SJCRH30 (cell line): ENCODE results near the gene SPRED2. TPM values are rescaled to one million over a fixed set of nuclear protein-coding genes. Genes with fewer than 3 reads are reported as not detected.
A peak's percentile ranks its signal among the peaks of the same experiment; 100 is the strongest.

ENCODE experiments used
- DNase-seq, 2 experiments: peaks; one replicate each; pipeline ENCODE4 v3.0.0-alpha.2; 2015 to 2020
- H3K27ac ChIP-seq: fragments of 250-450 bp; sonication (Bioruptor Pico); 2 replicates; pipeline ENCODE4 v1.5.1; 2020; ENCODE audit warnings: mild to moderate bottlenecking, moderate library complexity
- H3K27me3 ChIP-seq: fragments of 250-450 bp; sonication (Bioruptor Pico); 2 replicates; pipeline ENCODE4 v1.5.1; 2020; ENCODE audit warnings: mild to moderate bottlenecking, moderate library complexity
- H3K36me3 ChIP-seq: fragments of 250-450 bp; sonication (Bioruptor Pico); 2 replicates; pipeline ENCODE4 v1.5.1; 2020; ENCODE audit warnings: mild to moderate bottlenecking, moderate library complexity
- H3K4me1 ChIP-seq: fragments of 250-450 bp; sonication (Bioruptor Pico); 2 replicates; pipeline ENCODE4 v1.5.1; 2020; ENCODE audit warnings: mild to moderate bottlenecking, moderate library complexity
- H3K4me3 ChIP-seq: fragments of 250-450 bp; sonication (Bioruptor Pico); 2 replicates; pipeline ENCODE4 v1.5.1; 2020; ENCODE audit warnings: mild to moderate bottlenecking, moderate library complexity
- H3K9me3 ChIP-seq: fragments of 250-450 bp; sonication (Bioruptor Pico); replicated peaks from 2 replicates; pipeline ENCODE4 v1.5.1; 2020; ENCODE audit warnings: mild to moderate bottlenecking, moderate library complexity
- total RNA-seq: library from RNA; depleted of rRNA; stranded (reverse); fragments of >200 nt; shearing (Covaris generic); gene quantifications from 2 replicates; pipeline ENCODE4 v1.2.3, GENCODE V29; 2014

The SPRED2 gene
- total RNA-seq, 1 experiment from 2014 or later, result 20.8 TPM

GRCh38 chr2:65300761-65301711 lies 131.4 kb downstream of the SPRED2 start:
- H3K9me3 ChIP-seq, result no peaks in the 10 kb centered on the region
- H3K27me3 ChIP-seq, result no peaks in the 10 kb centered on the region
- H3K36me3 ChIP-seq, result 0 out of 2 replicates have a peak, but pooled peaks cover under 1% of the 10 kb centered on the region
- H3K4me1 ChIP-seq, result peaks cover 30% of the 10 kb centered on the region
- H3K27ac ChIP-seq, result peak overlapping the region; percentile 4; the same call in 1 of the 2 replicates
- peak; percentile 61 to 64 for DNase-seq
- peak overlapping the region; percentile 39 for H3K4me3 ChIP-seq

DNA sequence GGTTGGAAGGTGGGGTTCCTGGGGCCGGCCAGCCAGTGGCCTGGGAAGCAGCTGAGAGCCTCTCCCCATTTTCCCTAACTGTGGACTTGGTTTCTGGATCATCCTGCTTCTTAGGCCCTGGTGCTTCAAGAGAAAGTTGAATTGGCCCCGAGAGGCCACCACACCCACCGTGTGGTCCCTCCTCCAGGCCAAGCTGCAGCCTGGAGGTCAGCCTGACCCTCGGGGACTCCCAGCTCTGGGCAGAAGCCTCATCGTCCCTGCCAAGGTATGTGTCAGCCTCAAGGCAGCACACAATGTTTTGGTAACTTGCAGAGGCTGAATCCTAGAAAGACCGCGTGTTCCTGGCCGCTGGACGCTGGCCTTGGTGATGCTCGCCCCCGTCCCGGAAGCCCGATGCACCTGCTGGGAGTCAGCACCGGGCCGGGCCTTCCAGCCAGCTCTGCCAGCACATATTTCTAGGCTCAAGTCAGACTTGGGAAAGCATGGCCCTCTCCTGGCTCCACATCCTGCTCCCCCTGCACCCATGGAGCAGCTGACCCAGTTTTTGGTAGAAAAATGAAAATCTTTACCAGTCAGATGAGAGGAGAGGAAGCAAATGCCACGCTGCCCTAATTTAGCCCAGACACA lies 132.2 kb downstream of the SPRED2 start:
- peak overlapping the region; percentile 39 for H3K4me3 ChIP-seq

GRCh38 chr2:65299246-65299645 lies 133.2 kb downstream of the SPRED2 start:
- DNase-seq, result peak; percentile 36 to 40
- H3K27me3 ChIP-seq, result no peaks in the 10 kb centered on the region

More for the DNA sequence above, 132.2 kb downstream of the SPRED2 start:
- H3K9me3 ChIP-seq, result no peaks in the 10 kb centered on the region
- H3K36me3 ChIP-seq, result no peaks in the 10 kb centered on the region
- no peak overlapping the region; the same call in 1 of the 2 replicates for H3K27ac ChIP-seq
- peak; percentile 39 to 42 for DNase-seq
- peaks cover 30% of the 10 kb centered on the region for H3K4me1 ChIP-seq
- no peaks in the 10 kb centered on the region for H3K27me3 ChIP-seq

DNA sequence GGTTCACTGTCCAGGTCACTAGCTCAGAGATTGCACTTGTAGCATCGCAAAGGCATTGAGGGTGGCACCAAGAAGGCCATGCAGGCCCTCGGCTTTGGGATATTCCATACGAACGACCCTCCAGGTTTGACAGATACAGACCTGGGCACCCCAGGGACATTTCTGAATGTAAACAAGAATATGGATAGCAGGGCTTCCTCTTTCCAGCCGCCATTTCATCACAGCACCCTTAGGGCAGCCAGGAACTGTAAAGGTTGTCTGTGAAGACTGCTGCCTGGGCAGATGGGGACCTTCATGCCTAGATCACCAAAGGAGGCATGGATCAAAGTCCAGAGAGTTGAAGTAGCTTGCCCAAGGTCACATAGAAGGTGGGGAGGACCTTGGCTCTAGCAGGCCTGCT lies 134.3 kb downstream of the SPRED2 start:
- no peaks in the 10 kb centered on the region for H3K9me3 ChIP-seq
- DNase-seq, result no peak
- no peak overlapping the region for H3K4me3 ChIP-seq
- H3K27ac ChIP-seq, result no peak overlapping the region
- H3K27me3 ChIP-seq, result no peaks in the 10 kb centered on the region
- H3K4me1 ChIP-seq, result peaks cover 30% of the 10 kb centered on the region
- H3K36me3 ChIP-seq, result no peaks in the 10 kb centered on the region

More at GRCh38 chr2:65299246-65299645, 133.2 kb downstream of the SPRED2 start:
- no peaks in the 10 kb centered on the region for H3K36me3 ChIP-seq
- no peak overlapping the region for H3K27ac ChIP-seq
- no peak overlapping the region for H3K4me3 ChIP-seq
- H3K4me1 ChIP-seq, result peaks cover 30% of the 10 kb centered on the region
- no peaks in the 10 kb centered on the region for H3K9me3 ChIP-seq

DNA sequence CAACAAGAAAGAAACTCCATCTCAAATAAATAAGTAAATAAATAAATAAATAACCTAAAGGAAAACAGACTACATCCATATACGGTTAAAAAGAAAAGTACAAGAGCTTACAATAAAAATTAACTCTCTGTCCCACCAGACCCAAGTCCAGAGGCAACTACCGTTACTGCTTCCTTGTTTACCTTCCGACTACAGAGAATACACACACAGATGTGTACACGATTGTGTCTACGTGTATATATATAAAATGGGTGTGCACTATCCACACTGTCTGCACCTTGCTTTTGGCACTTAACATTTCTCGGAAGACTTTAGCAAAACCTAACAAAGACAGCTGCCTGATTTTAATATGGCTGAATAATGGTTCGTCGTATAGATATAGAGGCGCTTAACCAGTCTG lies 134.9 kb downstream of the SPRED2 start:
- Histone ChIP-seq H3K27ac (no peak overlapping the region), H3K27me3 (no peaks in the 10 kb centered on the region), H3K4me3 (no peak overlapping the region), H3K4me1 (peaks cover 30% of the 10 kb centered on the region), H3K9me3 (no peaks in the 10 kb centered on the region), H3K36me3 (no peaks in the 10 kb centered on the region)
- DNase-seq, result no peak

DNA sequence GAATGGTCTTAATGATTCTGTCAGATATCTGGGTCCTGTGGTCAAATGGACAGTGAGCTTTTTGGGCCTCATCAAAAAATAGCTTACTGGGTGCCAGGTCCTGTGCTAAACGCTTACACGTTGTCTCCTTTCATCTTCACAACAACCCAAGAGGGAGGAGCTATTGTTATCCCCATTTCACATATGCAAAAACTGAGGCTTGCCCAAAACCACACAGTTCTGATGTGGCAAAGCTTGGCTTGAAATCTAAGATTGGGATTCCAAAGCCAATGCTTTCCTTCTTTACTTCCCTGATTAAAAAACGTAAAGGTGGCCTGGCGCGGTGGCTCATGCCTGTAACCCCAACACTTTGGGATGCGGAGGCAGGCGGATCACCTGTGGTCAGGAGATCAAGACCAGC lies 135.4 kb downstream of the SPRED2 start:
- no peak for DNase-seq
- no peak overlapping the region for H3K4me3 ChIP-seq
- H3K27me3 ChIP-seq, result no peaks in the 10 kb centered on the region
- H3K27ac ChIP-seq, result no peak overlapping the region
- peaks cover 30% of the 10 kb centered on the region for H3K4me1 ChIP-seq
- H3K9me3 ChIP-seq, result no peaks in the 10 kb centered on the region
- no peaks in the 10 kb centered on the region for H3K36me3 ChIP-seq

- H3K27ac ChIP-seq, result no peak overlapping the region
- no peak overlapping the region for H3K4me3 ChIP-seq
- DNase-seq, result no peak
- H3K36me3 ChIP-seq, result no peaks in the 10 kb centered on the region
- H3K9me3 ChIP-seq, result no peaks in the 10 kb centered on the region
- peaks cover 2% of the 10 kb centered on the region; the same call in 1 of the 2 replicates for H3K27me3 ChIP-seq
- peaks cover 9% of the 10 kb centered on the region; the same call in 1 of the 2 replicates for H3K4me1 ChIP-seq
Measured at GRCh38 chr2:65294701-65295100, 137.7 kb downstream of the SPRED2 start.

DNA sequence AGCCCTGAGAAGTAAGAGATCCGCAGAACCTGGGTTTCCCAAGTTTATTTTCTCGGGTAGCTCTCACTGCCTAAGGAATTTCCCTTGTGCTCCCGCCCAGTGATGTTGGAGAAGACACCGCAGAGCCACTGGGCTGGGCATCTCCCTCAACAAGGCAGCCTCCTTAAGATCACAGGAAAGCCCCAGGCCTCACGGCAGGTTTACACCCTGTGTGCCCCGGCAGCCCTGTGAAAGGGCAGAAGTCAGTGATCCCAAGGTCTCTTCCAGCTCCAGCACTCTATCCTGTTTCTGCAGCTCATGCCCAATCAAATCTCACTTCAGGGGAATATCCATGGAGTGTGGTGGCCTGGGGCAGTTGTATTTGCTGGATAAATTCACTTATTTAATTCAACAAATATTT lies 138.3 kb downstream of the SPRED2 start:
- Histone ChIP-seq H3K36me3 (no peaks in the 10 kb centered on the region), H3K4me1 (peaks cover 4% of the 10 kb centered on the region; the same call in 1 of the 2 replicates), H3K9me3 (no peaks in the 10 kb centered on the region), H3K27ac (no peak overlapping the region), H3K4me3 (no peak overlapping the region), H3K27me3 (peaks cover 4% of the 10 kb centered on the region; the same call in 1 of the 2 replicates)
- DNase-seq, result no peak

- no peaks in the 10 kb centered on the region for H3K9me3 ChIP-seq
- H3K4me3 ChIP-seq, result no peak overlapping the region
- DNase-seq, result no peak
- H3K27me3 ChIP-seq, result peaks cover 4% of the 10 kb centered on the region; the same call in 1 of the 2 replicates
- no peaks in the 10 kb centered on the region for H3K36me3 ChIP-seq
- no peaks in the 10 kb centered on the region for H3K4me1 ChIP-seq
- H3K27ac ChIP-seq, result no peak overlapping the region
Measured at GRCh38 chr2:65293376-65293775, 139.0 kb downstream of the SPRED2 start.

GRCh38 chr2:65292461-65293011 lies 139.9 kb downstream of the SPRED2 start:
- Histone ChIP-seq H3K4me3 (no peak overlapping the region), H3K27ac (no peak overlapping the region), H3K27me3 (peaks cover 4% of the 10 kb centered on the region; the same call in 1 of the 2 replicates), H3K4me1 (no peaks in the 10 kb centered on the region), H3K9me3 (no peaks in the 10 kb centered on the region), H3K36me3 (no peaks in the 10 kb centered on the region)
- DNase-seq, result no peak

- Histone ChIP-seq H3K27me3 (peaks cover 4% of the 10 kb centered on the region; the same call in 1 of the 2 replicates), H3K9me3 (no peaks in the 10 kb centered on the region), H3K27ac (no peak overlapping the region), H3K4me1 (no peaks in the 10 kb centered on the region), H3K36me3 (no peaks in the 10 kb centered on the region), H3K4me3 (no peak overlapping the region)
- DNase-seq, result no peak
Measured at GRCh38 chr2:65292106-65292400, 140.3 kb downstream of the SPRED2 start.

DNA sequence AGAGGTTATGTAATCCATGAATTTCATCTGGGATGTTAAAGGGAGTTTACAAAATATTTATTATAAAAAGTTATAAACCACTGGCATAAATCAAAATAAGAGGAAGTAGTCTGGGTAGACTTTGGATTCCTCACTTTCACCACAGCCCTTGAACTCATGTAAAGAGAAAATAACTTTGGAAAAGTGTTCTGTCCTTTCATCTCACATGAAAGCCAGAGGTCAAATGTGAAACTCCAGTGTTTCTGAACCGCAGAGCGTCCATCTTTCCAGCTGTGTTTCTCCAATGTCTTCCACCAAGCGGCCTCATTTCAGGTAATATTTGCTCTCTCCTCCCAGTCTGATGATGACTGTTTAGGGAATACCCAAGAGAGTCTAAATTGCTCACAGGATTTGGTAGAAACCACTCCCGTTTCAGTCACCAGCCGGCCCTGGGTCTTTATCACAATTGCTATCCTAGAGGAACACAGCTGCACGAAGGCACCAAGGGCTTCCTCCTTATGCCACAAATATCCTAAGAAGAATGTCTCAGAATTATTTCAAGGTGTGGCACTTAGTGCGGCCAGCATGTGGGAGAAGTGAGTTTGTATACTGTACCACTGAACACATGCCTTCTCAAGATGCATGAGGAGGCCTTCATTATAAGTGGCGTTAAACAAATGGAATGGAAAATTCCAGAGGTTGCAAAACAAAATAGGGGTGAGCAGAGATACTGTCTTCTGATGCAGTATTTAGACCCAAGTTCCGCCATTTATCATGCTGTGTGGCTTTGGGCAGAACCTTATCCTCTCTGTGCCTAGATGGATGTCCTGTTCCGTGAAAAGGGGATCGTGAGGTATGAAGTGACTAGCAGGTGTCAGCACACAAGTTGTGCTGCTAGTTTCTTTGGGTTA lies 140.9 kb downstream of the SPRED2 start:
- Histone ChIP-seq H3K4me3 (no peak overlapping the region), H3K9me3 (no peaks in the 10 kb centered on the region), H3K27ac (no peak overlapping the region), H3K4me1 (no peaks in the 10 kb centered on the region), H3K36me3 (no peaks in the 10 kb centered on the region), H3K27me3 (peaks cover 4% of the 10 kb centered on the region; the same call in 1 of the 2 replicates)
- no peak for DNase-seq

GRCh38 chr2:65287364-65287763 lies 145.0 kb downstream of the SPRED2 start:
- Histone ChIP-seq H3K36me3 (no peaks in the 10 kb centered on the region), H3K27ac (no peak overlapping the region), H3K9me3 (no peaks in the 10 kb centered on the region), H3K4me3 (no peak overlapping the region), H3K4me1 (no peaks in the 10 kb centered on the region), H3K27me3 (peaks cover 4% of the 10 kb centered on the region; the same call in 1 of the 2 replicates)
- no peak for DNase-seq

DNA sequence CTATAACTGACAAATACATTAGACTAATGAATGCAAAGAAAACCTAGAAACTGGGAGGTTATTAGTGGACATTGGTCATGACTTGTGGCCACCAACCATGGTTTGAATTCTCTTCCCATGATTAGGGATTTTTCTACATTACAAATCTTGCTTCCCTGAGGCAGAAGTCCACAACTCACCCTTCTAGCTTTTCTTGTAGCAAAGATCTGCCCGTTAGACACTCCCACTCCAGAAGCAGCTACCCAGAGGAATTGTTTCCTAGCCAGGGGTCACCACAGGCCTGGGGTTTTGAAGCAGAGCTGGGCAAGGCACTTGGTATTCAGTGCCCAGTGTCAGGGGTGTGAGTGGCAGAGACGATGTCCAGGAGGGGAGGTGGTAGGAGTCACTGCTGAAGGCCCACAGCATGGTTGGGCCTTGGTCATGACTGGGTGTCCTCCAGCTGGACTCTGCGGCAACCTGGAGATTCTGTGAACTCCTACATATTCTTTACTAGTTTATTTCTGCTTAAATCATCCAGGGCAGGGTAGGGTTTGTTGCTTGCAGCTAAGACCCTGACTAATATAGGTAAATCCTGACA lies 149.8 kb downstream of the SPRED2 start:
- Histone ChIP-seq H3K4me1 (peaks cover 20% of the 10 kb centered on the region), H3K36me3 (no peaks in the 10 kb centered on the region), H3K27ac (no peak overlapping the region), H3K4me3 (no peak overlapping the region), H3K9me3 (no peaks in the 10 kb centered on the region), H3K27me3 (no peaks in the 10 kb centered on the region)
- DNase-seq, result no peak
